Left ventricle myocardium superior (tissue), 1 donor: Measurements from ENCODE around the gene SNCG. TPM values are rescaled to one million over a fixed set of nuclear protein-coding genes. Genes with fewer than 3 reads are reported as not detected.
"Not testable (repeated sequence)": the region's sequence is repeated elsewhere in the genome, so short reads cannot be mapped to it uniquely, and the experiment has no call there.

Experiments used
- ATAC-seq: fragments of 200-7000 bp; cut with Tn5 transposase; one replicate; pipeline ENCODE4 v1.9.1; 2020; ENCODE audit warnings: mild to moderate bottlenecking, moderate library complexity
- DNase-seq: peaks from one replicate; pipeline ENCODE4 v3.0.0-alpha.2; 2020
- intact Hi-C: fragments of 100-400 bp; cut with micrococcal nuclease; formaldehyde crosslinking; loops from one replicate; pipeline ENCODE4 v1.11.0; 2022
- total RNA-seq: library from RNA; stranded (reverse); fragmentation: NEBNext Ultra II Directional; extraction: Animal tissue kit (Norgen Biotek cat#: 25700); gene quantifications from one replicate; pipeline ENCODE4 v1.2.1, GENCODE V29; 2021
- donor health status: DM: no; HTN: yes; CAD: no; lungs with severe emphysema.

SNCG gene
- total RNA-seq, 1 donor from 2014 or later: 21.2 TPM

- ATAC-seq, DNase-seq, intact Hi-C loops: not testable (repeated sequence)
These were observed 49.3 kb downstream of the SNCG start for GRCh38 chr10:87007674-87008073.

GRCh38 chr10:87008303-87008702 is 49.9 kb downstream of the SNCG start:
- DNase-seq, ATAC-seq, intact Hi-C loops: not testable (repeated sequence)

GRCh38 chr10:87009134-87009696 is 50.8 kb downstream of the SNCG start:
- DNase-seq: peak; percentile 37
- intact Hi-C loops, ATAC-seq: not testable (repeated sequence)

Other genes starting within 250 kb of the SNCG start
- gene BMPR1A, start 202.0 kb upstream of the SNCG start, total RNA-seq: 48.4 TPM
- 31.3 TPM for gene MMRN2, start 984 bp upstream of the SNCG start, total RNA-seq
- 41.8 TPM for gene ADIRF, start 9.9 kb downstream of the SNCG start, total RNA-seq
- not detected for gene FAM25A, start 61.7 kb downstream of the SNCG start, total RNA-seq
- gene GLUD1, start 136.2 kb downstream of the SNCG start, total RNA-seq: 106 TPM
- gene SHLD2, start 136.6 kb downstream of the SNCG start, total RNA-seq: 12.1 TPM